GM19043 (cell line): ENCODE results near the gene CALR.
A peak's percentile ranks its signal among the peaks of the same experiment; 100 is the strongest.
"Not testable (repeated sequence)": the region's sequence is repeated elsewhere in the genome, so short reads cannot be mapped to it uniquely, and the experiment has no call there.

ENCODE experiments used
- ATAC-seq: cut with Tn5 transposase; IDR thresholded peaks from one replicate; pipeline ENCODE4 v1.9.1; 2021; ENCODE audit warnings: low read depth; ENCODE audit not compliant: unreplicated experiment

CALR gene

DNA sequence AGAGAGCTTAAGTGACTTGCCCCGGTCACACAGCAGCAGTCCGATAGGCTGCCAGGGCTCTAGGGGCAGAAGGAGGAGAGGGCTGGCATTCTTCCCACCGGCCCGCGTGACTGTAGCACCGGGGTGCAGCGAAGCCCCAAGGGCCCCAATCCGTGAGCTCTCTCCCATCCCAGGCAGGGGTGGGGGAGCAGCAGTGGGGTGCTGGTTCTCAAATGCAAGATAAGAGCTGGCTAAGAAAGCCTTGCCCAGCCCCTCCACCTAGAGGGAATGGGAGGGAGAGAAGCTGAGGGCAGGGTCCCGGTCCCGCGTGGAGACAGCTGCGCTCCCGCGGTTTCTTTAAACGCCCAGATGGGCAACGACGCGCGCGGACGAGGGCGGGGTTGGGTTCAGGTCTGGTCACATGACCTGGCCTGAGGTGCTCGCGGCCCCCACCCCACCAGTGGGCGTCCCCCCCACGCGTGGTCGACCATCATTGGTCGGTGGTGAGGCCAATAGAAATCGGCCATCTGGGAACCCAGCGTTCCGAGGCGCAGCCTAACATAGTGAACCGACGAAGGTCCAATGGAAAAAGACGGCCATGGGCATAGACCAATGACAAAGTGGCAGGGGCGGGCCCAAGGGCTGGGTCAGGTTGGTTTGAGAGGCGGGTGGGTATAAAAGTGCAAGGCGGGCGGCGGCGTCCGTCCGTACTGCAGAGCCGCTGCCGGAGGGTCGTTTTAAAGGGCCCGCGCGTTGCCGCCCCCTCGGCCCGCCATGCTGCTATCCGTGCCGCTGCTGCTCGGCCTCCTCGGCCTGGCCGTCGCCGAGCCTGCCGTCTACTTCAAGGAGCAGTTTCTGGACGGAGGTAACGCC, at the start of gene CALR:
CALR (plus strand) TSS at position 683 of the 852 bp plus-strand sequence; CDS start at position 754, 71 bp downstream.
- peak; percentile 83 for ATAC-seq

DNA sequence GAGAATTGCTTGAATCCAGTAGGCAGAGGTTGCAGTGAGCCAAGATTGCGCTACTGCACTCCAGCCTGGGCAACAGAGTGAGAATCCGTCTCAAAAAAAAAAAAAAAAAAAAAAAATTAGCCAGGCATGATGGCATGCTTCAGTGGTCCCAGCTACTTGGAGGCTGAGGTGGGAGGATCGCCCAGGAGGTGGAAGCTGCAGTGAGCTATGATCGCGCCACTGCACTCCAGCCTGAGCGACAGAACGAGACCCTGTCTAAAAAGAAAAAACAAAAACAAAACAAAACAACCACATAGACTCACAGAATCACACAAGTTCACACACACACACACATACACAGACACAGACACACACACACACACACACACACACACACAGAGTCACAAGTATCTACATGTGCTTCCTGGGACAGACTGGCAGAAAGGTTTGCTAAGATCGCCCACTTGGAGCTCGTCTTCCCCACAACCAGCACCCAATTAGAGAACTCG, 48.1 kb upstream of the CALR start:
- ATAC-seq = not testable (repeated sequence)

DNA sequence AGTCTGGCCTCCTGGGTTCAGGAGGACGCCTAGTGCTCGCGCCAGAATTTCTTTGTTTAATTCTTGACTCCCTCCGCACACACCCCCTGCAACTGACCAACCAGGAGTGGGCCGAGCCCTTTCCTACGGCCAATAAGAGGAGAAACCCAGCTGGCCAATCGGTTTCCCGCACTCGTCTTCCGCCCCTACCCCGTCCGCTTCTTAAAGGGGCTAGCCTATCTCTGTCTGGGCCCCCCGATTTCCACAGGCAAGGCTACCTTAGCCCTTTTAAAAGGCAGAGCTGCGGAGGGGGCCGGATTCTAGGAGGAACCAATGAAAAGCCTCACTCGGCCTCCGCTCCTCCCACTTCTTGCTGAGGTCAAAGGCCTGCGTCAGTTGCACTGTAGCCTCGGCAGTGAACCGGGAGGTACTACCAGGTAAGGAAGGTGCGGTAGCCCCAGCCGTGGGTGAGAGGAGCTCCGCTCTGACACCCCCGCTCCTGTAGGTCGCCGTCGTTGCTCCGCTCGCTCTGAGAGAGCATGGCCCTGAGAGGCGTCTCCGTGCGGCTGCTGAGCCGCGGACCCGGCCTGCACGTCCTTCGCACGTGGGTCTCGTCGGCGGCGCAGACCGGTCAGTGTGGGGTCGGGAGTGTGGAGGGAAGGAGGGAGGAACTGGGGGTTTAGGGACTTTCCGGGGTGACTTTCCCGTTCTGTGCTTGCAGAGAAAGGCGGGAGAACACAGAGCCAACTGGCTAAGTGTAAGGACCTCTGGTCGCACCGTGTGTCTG, 47.4 kb upstream of the CALR start, which contains the start of gene GCDH:
GCDH (plus strand) TSS at position 374 of the 766 bp plus-strand sequence; CDS start at position 519, 145 bp downstream.
- peak; percentile 94 for ATAC-seq

DNA sequence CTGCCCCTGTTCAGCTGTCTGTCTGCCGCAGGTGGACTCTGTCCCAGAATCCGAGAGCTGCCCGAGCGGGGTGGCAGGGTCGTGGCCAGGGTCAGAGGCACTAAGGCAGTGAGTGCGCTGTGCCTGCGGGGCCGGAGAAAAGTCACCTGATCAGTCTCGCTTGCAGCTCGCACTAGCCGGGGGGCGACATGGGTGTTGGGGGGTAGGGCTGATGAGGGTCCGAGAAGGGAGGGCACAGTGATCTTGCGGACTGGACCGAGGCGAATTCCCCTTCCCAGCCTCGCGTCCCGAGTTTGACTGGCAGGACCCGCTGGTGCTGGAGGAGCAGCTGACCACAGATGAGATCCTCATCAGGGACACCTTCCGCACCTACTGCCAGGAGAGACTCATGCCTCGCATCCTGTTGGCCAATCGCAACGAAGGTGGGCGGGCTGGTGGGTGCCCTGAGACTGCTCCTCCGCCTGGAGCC, 46.8 kb upstream of the CALR start:
- no peak for ATAC-seq

DNA sequence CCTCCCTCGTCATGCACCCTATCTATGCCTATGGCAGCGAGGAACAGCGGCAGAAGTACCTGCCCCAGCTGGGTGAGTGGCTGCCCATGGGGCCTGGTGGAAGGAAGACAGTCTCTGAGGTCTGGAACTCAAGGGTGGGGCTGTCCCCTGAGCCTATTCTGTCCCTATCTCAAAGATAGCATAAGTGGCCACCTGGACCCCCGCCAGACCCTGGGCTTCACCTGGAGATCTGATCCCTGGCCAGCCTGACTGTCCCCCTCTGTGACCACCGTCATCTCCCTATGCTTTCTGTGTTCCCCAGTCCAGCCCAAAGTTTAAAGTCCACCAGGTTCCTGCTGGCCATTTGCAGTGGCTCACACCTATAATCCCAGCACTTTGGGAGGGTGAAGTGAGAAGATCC, 44.8 kb upstream of the CALR start:
- ATAC-seq = no peak

DNA sequence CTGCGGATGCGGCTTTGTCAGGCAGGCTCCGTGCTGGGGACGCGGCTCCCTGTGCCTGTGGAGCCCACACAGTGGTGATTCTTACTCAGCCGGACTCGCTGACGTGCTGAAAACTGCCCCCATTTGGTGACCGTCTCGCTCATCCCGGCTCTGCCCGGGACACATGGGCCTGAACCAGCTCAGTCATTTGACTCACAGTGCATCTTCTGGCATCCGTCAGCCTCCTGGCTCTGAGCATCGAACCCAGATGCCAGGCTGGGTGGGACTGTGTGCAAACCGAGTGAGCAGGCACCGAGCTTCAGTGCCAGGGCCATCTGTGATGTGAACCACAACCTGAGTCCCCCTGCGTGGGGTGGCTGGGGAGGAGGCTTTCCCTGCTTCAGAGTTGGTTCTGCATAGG, 41.9 kb upstream of the CALR start:
- ATAC-seq = no peak

DNA sequence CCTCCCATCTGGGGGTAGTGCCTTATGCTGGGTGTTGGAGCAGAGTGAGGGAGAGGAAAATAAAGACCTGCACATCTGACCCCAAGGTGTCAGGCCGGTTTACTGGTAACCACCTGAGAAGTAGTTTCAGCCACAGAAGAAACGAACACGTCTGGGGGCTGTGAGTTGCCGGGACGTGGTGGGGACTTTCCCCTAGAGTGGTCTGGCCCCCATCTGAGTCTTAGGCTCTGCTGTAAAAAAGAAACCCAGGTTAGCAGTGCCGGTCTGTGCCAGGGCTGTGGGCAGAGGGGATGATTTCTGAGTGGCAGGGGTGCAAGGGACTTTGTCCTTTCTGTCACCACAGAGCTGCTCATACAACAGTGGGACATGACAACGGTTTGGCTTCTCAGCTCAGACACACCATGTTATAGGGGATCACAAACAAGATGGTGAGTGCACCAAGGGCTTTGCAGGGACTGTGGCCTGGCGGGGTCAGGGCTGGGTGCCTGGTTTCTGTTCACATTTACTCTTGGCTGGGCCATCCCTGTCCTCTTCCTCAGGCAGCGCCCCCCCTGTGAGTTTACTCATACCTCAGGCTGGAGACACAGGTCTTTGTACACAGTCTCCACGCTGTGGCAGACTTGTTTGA, 38.4 kb upstream of the CALR start:
- ATAC-seq = peak; percentile 66

DNA sequence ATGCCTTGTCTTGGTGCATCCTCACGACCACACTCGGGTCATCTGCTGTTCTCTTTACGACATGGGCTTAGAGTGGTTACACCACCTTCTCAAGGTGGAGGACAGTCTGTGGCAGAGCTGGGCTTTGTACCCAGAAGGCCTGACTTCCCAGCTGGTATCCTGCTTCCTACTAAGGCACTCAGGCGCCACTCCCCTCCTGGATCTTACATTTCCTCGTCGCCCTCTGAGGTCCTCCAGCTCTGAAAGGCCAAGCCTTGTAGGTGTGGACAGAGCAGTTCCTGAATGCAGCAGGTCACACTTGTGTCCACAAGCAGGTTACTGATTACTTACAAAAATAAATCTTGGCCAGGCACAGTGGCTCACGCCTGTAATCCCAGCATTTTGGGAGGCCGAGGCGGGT, 31.2 kb upstream of the CALR start:
- no peak for ATAC-seq

DNA sequence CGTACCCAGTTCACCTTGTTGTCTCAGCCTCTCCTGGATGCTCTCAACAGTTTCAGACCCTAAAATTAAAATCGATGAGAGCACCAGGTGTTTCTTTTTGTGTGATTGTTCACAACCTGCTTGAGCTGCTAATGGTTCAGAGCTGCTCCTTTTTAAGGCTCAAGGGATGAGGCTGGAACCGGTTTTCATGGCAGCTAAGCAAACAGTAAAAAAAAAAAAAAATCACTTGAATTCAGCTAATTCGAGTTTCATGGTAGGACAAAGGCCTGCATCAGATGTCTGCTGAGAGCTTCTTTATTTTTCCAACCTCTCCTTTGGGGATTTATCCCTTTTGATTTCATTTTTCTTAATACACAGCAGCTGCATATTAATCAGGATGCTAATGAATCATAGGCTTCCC, 25.8 kb upstream of the CALR start:
- ATAC-seq = no peak

DNA sequence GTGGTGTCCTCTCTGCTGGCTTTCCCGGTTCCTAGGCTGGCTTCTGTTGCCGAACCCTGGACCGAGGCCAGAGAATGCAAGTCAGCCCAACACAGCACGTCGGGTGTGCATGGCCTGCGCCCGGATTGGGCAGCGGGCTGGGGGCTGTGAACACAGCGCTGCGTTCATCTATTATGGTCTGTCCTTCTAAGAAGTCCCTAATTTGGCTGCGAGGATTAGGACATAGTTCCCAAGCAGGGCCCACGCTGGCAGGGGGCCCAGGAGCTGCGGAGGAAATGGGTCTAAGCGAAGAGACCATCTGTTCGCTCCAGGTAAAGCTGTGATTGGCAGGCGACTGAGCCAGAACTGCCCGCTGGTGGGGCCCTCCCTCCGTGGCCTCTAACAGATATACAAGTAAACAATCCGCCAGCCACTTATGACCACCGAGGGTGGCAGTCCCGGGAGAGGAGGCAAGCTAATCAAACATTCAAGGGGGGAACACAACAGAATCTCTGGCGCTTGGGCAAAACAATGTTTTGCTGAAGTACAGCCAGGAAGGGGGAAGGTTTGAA, 25.3 kb upstream of the CALR start:
- ATAC-seq = no peak

DNA sequence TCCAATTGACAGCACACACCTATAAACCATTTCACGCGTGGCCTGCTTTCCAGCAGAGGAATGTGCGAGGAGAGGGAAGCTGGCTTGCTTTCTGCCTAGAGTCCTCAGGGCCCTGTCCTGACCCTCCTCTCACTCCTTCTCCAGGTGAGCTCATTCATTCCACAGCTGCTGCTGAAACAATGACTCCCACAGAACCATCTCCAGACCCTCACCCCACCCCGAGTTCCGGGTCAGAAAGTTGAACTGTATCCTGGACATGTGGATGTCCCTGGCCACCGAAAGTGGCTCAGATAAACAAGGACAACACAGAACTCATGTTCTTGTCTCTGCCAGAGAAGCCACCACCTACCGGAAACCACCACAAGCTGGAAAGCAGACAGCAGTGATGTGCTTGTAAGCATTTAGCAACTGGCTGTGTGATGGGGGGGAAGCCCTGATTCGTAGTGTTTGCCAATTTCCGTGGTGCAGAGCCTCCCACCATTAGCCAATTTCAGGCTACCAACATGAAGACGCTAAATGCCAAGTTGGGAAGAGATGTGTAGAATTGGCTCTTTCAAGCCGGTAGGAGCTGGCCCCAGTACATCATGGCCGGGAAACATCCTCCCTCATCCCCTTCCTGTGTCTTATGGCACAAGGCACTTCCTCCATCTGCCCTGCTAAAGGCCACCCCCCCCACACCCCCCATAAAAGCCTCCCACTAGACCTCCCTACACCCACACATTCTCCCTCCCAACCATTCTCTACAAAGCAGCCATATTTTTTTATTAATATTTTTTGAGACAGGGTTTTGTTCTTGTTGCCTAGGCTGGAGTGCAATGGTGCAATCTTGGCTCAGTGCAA, 24.3 kb upstream of the CALR start:
- ATAC-seq = no peak

DNA sequence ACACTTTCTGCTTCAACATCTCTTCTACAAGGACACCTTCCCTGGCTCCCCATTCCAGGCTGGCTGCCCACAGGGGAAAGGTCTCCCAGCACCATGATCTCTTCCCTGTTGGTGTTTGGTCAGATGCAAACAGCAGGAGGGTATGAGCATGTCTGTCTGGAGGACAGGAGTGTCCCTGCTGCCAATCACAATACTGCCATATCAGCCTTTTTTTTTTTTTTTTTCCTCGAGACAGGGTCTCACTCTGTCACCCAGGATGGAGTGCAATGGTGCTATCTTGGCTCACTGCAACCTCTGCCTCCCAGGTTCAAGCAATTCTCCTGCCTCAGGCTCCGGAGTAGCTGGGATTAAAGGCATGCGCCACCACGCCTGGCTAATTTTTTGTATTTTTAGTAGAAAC, 22.5 kb upstream of the CALR start:
- ATAC-seq = not testable (repeated sequence)

DNA sequence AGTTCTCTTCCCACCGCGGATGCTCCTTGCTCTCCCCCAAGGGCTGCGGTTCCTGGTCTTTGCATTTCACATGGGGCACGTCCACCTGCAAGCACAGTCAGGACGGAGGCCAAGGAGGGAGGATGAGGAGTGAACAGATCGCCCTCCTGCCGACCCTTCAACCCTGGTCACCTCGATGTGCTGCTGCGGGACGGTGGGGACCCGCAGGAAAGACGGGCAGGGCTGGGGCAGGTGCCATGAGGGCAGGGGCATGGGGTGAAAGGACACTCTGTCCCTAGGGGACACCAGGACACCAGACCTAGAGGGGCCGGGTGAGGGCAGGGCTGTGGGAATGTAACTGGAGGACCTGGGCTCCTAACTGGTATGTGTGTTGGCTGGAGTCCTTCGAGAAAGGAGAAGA, 20.2 kb upstream of the CALR start:
- ATAC-seq = no peak

DNA sequence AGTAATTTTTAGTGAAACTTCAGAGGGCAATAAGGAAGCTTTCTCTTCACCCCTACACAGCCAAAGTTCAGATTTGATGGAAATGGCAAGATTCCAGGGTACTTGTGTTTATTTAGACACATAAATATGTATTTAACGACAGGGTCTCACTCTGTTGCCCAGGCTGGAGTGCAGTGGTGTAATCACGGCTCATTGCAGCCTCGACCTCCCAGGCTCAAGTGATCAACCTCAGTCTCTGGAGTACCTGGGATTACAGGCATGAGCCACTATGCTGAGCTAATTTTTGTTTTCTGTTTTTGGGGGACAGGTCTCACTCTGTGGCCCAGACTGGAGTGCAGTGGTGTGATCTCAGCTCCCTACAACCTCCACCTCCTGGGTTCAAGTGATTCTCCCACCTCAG, 17.4 kb upstream of the CALR start:
- no peak for ATAC-seq

DNA sequence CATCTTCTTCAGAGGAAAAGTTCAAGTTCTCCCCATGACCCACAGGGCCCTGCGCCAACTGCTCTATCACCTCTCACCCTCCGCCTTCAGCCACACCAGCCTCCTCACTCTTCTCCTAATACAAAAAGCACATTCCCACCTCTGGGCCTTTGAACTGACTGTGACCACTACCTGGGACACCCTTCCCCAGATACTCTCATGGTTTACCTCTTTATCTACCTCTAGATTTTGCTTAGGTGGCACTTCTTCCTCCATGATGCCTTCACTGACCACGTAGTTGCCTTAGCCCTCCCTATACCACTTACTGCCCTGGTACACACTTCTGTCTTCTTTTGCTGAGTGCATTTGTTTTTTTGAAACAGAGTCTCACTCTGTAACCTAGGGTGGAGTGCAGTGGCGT, 15.4 kb upstream of the CALR start:
- ATAC-seq = no peak

DNA sequence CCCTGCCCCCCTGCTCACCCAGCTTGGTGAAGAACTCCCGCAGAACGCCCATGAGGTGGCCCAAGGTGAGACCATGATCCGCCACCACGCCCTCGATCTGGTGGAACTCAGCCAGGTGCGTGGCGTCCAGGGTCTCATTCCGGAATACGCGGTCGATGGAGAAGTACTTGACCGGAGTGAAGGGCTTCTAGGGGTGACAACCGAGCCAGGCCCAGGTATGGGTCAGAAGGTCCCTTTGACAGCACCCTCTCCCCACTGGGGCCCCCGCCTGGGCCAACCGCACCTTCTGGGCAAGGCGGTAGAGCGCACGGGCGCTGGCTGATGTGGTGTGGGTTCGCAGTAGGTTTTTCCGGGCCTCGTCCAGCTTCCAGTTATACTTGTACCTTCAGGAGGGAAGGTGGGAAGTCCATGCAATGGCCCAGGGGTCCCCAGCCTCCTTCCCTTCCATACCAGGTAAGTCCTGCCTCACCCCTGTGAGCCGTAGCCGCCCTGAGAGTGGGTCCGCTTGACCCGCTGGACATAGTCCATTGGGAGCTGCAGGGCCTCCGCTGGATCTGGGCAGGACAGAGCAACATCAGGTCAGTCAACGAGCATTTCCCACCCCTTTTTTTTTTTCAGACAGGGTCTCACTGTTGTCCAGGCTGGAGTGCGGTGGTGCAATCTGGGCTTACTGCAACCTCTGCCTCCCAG, 13.6 kb upstream of the CALR start:
- ATAC-seq = no peak

DNA sequence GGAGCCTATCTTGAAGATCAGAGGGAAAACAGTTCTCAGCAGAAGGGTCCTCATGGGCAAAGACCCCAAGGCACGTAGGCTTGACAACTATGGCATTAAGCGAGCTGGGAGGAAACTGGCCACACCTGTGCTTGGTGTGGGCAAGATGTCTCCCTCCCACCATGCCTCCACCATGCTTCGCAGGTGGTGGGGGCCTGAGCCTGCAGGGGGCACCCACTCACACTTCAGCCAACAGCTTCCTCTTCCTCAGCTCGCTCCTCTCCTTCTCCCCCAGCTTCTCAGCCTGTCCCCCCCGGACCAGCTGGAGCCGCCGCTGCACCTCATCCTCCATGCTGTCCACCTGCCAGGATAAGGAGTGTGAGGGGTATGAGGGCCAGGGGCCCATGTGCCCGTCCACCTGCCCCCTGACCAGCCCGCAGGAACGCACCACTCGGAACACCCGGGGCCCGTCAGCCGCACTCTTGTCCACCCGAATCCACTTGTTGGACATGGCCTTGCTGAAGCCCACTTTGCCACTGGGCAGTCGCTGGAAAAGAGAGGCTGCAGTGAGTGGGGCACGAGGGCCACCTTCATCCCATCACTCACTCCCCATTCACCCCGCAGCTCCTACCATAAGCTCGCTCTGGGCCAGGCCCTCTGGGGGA, 8.3 kb upstream of the CALR start:
- ATAC-seq = no peak

DNA sequence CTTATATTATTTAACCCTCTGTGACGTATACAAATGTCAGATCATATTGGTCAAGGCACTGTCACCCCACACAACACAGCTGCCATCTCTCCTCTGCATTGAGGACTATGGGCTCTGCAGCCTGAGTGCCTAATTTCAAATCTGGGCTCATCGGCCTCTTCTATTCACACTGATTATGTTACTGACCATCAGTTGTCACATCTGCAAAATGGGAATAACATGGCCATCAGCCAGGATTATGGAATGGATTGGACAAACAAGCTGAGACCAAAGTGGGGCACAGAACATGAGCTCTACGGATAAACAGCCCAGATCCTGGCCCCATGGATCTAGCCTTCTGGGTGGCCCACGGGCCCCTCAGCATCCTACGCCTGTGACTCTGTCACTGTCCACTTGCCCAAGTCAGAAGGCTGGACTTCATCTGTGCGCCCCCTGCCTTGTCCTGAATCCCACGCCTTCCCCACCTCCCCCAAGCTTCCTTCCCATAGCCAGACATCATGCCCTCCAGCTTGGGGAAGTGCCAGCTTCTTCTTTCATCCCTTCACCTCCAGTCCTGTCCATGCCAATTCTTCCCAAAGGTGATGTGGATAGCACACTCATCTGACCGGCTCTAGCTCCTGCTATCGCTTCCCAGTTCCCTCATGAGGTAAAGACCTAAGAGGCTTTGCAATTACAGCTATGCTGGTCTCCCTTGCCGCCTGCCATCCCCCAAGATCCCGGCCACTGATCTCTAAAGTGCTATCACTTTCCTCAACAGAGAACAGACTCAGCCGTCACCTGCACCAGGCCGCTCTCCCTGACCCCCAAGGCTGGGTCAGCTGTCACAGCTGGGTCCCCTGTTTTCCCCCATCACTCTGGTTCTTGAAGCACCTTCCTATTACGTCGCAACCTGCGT, 5.8 kb upstream of the CALR start:
- ATAC-seq = no peak
